Endothelial cell of umbilical vein (primary cell): ENCODE measurements around the gene HMG20A. TPM values are rescaled to one million over a fixed set of nuclear protein-coding genes. Genes with fewer than 3 reads are reported as not detected.

Experiments
- Bru-seq: library from RNA; stranded (reverse); fragments of 400-500 nt; gene quantifications from one replicate; lab custom pipeline; 2021; lab: Mats Ljungman, UMichigan
- BruChase-seq, 2 experiments: library from RNA; stranded (reverse); fragments of 400-500 nt; gene quantifications; one replicate each; lab custom pipeline; 2021; lab: Mats Ljungman, UMichigan
- BruUV-seq: library from RNA; stranded (reverse); fragments of 400-500 nt; replicated peaks from 2 replicates; lab custom pipeline; 2021; lab: Mats Ljungman, UMichigan
- CTCF ChIA-PET: fragments of 300-600, 350-600 bp; sonication (Branson Sonifier 250); formaldehyde crosslinking; loops from one replicate; lab custom pipeline; 2021; ENCODE audit warnings: antibody characterized with exemption, inconsistent platforms; lab: Charles Lee
- POLR2A ChIA-PET: fragments of 300-600, 350-600 bp; sonication (Branson Sonifier 250); formaldehyde crosslinking; loops from one replicate; lab custom pipeline; 2021; ENCODE audit warnings: antibody characterized with exemption, inconsistent platforms; lab: Charles Lee
- DNase-seq: peaks from one replicate; pipeline ENCODE4 v3.0.0-alpha.2; 2011; ENCODE audit warnings: low read depth, low spot score
- FAIRE-seq: peaks from 2 replicates; lab custom pipeline; 2011; peaks lifted over from hg19 to GRCh38; lab: Jason Lieb, UNC
- H2AFZ ChIP-seq: 2 replicates; pipeline ENCODE4 v1.6.0; 2012; ENCODE audit warnings: low read depth, low read length, control low read depth, inconsistent platforms
- H3K27ac ChIP-seq: 2 replicates; pipeline ENCODE4 v1.5.1; 2011; ENCODE audit warnings: low read depth, mild to moderate bottlenecking, control low read depth, low read length, moderate library complexity; ENCODE audit not compliant: insufficient read depth
- H3K27me3 ChIP-seq, 2 experiments: 2 replicates each; pipeline versions ENCODE4 v1.6.0 to v1.6.1; 2011; ENCODE audit warnings: low read length in 2 of 2, mixed read lengths in 1 of 2; ENCODE audit not compliant: control insufficient read depth in 2 of 2, insufficient read depth in 2 of 2
- H3K36me3 ChIP-seq, 2 experiments: 2 replicates in 1 of 2; 3 replicates in 1 of 2; pipeline ENCODE4 v1.5.1; 2011; ENCODE audit warnings: low read length in 2 of 2, mild to moderate bottlenecking in 1 of 2, moderate library complexity in 1 of 2; ENCODE audit not compliant: control insufficient read depth in 2 of 2, insufficient read depth in 2 of 2; ENCODE audit errors: extremely low read depth in 1 of 2
- H3K4me1 ChIP-seq: 3 replicates; pipeline ENCODE4 v1.5.1; 2011; ENCODE audit warnings: mild to moderate bottlenecking, low read length; ENCODE audit not compliant: control insufficient read depth, insufficient read depth; ENCODE audit errors: extremely low read depth
- H3K4me2 ChIP-seq: 2 replicates; pipeline ENCODE4 v1.6.1; 2011; ENCODE audit warnings: low read length, control low read depth, mixed read lengths; ENCODE audit not compliant: insufficient read depth
- H3K4me3 ChIP-seq, 3 experiments: fragments of 200-600 bp in 1 of 3; sonication (generic), shearing (Covaris generic) in 1 of 3; replicated peaks in 1 of 3; 2 replicates each; pipeline ENCODE4 v1.5.1; 2011 to 2016; ENCODE audit warnings: control low read depth in 3 of 3, low read length in 3 of 3, mild to moderate bottlenecking in 2 of 3, inconsistent platforms in 1 of 3, low read depth in 1 of 3, moderate library complexity in 1 of 3; ENCODE audit not compliant: insufficient read depth in 1 of 3
- H3K79me2 ChIP-seq: 2 replicates; pipeline ENCODE4 v1.6.0; 2012; ENCODE audit warnings: low read length, inconsistent platforms; ENCODE audit not compliant: control insufficient read depth, insufficient read depth
- H3K9ac ChIP-seq: replicated peaks from 2 replicates; pipeline ENCODE3; 2011; ENCODE audit warnings: low read length, control low read depth; ENCODE audit not compliant: insufficient read depth; ENCODE audit errors: extremely low read depth
- H3K9me1 ChIP-seq: replicated peaks from 3 replicates; pipeline ENCODE4 v1.6.0; 2011; ENCODE audit warnings: mild to moderate bottlenecking, low read length; ENCODE audit not compliant: control insufficient read depth, insufficient read depth; ENCODE audit errors: extremely low read depth
- H3K9me3 ChIP-seq: replicated peaks from 2 replicates; pipeline ENCODE4 v1.5.1; 2012; ENCODE audit warnings: low read length, inconsistent platforms; ENCODE audit not compliant: control insufficient read depth, insufficient read depth
- H4K20me1 ChIP-seq: replicated peaks from 2 replicates; pipeline ENCODE3; 2011; ENCODE audit warnings: mild to moderate bottlenecking, low read length; ENCODE audit not compliant: control insufficient read depth, insufficient read depth; ENCODE audit errors: extremely low read depth
- FOS ChIP-seq: IDR thresholded peaks from 2 replicates; pipeline ENCODE4 v1.6.1; 2011; ENCODE audit warnings: mild to moderate bottlenecking, low read length, moderate library complexity, borderline replicate concordance; ENCODE audit not compliant: insufficient read depth
- JUN ChIP-seq: IDR thresholded peaks from 2 replicates; pipeline ENCODE4 v1.6.1; 2011; ENCODE audit warnings: borderline replicate concordance, low read depth; ENCODE audit not compliant: insufficient read length, insufficient read depth
- MAX ChIP-seq: IDR thresholded peaks from 2 replicates; pipeline ENCODE4 v1.6.1; 2011; ENCODE audit not compliant: insufficient read depth, insufficient read length
- POLR2AphosphoS5 ChIP-seq: IDR thresholded peaks from 2 replicates; pipeline ENCODE4 v1.6.1; 2012; ENCODE audit warnings: low read depth, mild to moderate bottlenecking, control low read depth, low read length, moderate library complexity; ENCODE audit not compliant: insufficient read depth
- dilution Hi-C: fragments of 300-500 bp; cut with MboI; formaldehyde crosslinking; loops from one replicate; pipeline ENCODE4 v1.15.0; 2019; ENCODE audit warnings: low sequenced_read_pairs; ENCODE audit not compliant: extremely low pct_ligation_motif_present
- intact Hi-C: fragments of 100-400 bp; cut with micrococcal nuclease; formaldehyde crosslinking; loops from one replicate; pipeline ENCODE4 v1.10.0; 2022
- long read RNA-seq: library from polyadenylated mRNA; stranded (forward); transcript quantifications from one replicate; pipeline ENCODE4 v2.0.0, GENCODE V29; 2021
- polyA minus RNA-seq, 3 experiments: library from RNA; depleted of rRNA, polyadenylated mRNA; stranded (reverse); fragments of >200 nt; gene quantifications; 1 replicate in 1 of 3; 2 replicates in 2 of 3; pipeline ENCODE4 v1.2.3, GENCODE V29; 2011
- polyA plus RNA-seq, 4 experiments: library from polyadenylated mRNA; depleted of rRNA in 3 of 4; stranded (reverse) in 3 of 4; unstranded in 1 of 4; fragments of >200 nt; gene quantifications; 2 replicates each; pipeline versions ENCODE4 v1.2.1 to v1.2.3, GENCODE V29; 2011 to 2012; ENCODE audit warnings: missing spikeins in 1 of 4
- total RNA-seq: library from RNA; stranded (reverse); gene quantifications from 2 replicates; pipeline ENCODE4 v1.2.3, GENCODE V29; 2021

Gene HMG20A
- total RNA-seq: 40.8 and 44.0 TPM in 2 replicates
- 31.2 and 35.8 TPM in 2 replicates for polyA plus RNA-seq
- polyA plus RNA-seq (2011; cell fraction: cytosol; rRNA removed): 29.8 and 32.6 TPM in 2 replicates
- polyA plus RNA-seq (2011; cell fraction: nucleus; rRNA removed): 58.8 and 66.3 TPM in 2 replicates
- 32.2 and 35.7 TPM in 2 replicates for polyA plus RNA-seq (2012)
- 51.0 and 87.0 TPM in 2 replicates for polyA minus RNA-seq
- polyA minus RNA-seq (2011; cell fraction: cytosol; rRNA and poly(A)+ RNA removed): 29.9 TPM
- 43.3 and 73.5 TPM in 2 replicates for polyA minus RNA-seq (2011; cell fraction: nucleus; rRNA and poly(A)+ RNA removed)
- percentile 83 among the genes with signal in this experiment for Bru-seq, nascent RNA
- percentile 68 among the genes with signal in this experiment for BruChase-seq, experiment 1, labeled RNA remaining after a 6-hour chase
- percentile 73 among the genes with signal in this experiment for BruChase-seq, experiment 2, labeled RNA remaining after a 2-hour chase
- long read RNA-seq, full-length matches to known transcripts: 56 of 71 reads
- long read RNA-seq, partial matches to known transcripts: 7 of 71 reads
- long read RNA-seq, other reads (novel, unspliced or antisense): 8 of 71 reads

GRCh38 chr15:77420610-77421369 is at the start of gene HMG20A:
TSS of gene HMG20A (plus strand) at chr15:77420888. CDS start at chr15:77458408, 37,520 bp downstream.
- H3K36me3 ChIP-seq: no peaks in the 10 kb centered on the region
- H3K27ac ChIP-seq: peak within 1 kb of the TSS; percentile 95
- BruUV-seq: no TSS peak
- H2AFZ ChIP-seq: peak within 1 kb of the TSS; percentile 78
- peaks cover 75% of the 10 kb centered on the region for H3K79me2 ChIP-seq
- intact Hi-C loops: loop anchor here (1.0 kb wide), 7 partner anchors 37 to 349 kb away; partner anchors contain the start of gene TSPAN3
- H3K9me3 ChIP-seq: no peaks in the 10 kb centered on the region
- dilution Hi-C loops: no loop called here
- peaks cover 8% of the 10 kb centered on the region for H4K20me1 ChIP-seq
- ChIA-PET POLR2A (no interaction called here), CTCF (interaction anchor here (0.7 to 3.8 kb wide), 8 partner anchors 22 to 302 kb away, joined by 3 to 39 read pairs (median 5); no protein-coding TSS in a partner anchor)
- FAIRE-seq: peak; percentile 56
- peak; percentile 9 for TF ChIP-seq POLR2AphosphoS5
- TF ChIP-seq MAX: no peak
- no peak for TF ChIP-seq JUN
- no peak for TF ChIP-seq FOS
- peak within 1 kb of the TSS; percentile 79 to 96 (median 92) for H3K4me3 ChIP-seq
- H3K27me3 ChIP-seq: no peaks in the 10 kb centered on the region
- peak within 1 kb of the TSS; percentile 99 for H3K9ac ChIP-seq
- DNase-seq: peak; percentile 93
- H3K9me1 ChIP-seq: no peaks in the 10 kb centered on the region
- peak within 1 kb of the TSS; percentile 93 for H3K4me2 ChIP-seq
- H3K4me1 ChIP-seq: peaks cover 40% of the 10 kb centered on the region
